ENCODE results near the gene ARHGEF17. TPM values are rescaled to one million over a fixed set of nuclear protein-coding genes. Genes with fewer than 3 reads are reported as not detected.

The ARHGEF17 gene
- total RNA-seq, 2 experiments from 2014 or later, result 0.05 TPM

- Mint-ChIP-seq H3K4me1 (peaks cover 9% of the 10 kb centered on the region), H3K9me3 (no peaks in the 10 kb centered on the region), H3K4me3 (no peak overlapping the region), H3K36me3 (ENCODE audit: low read depth) (no peaks in the 10 kb centered on the region), H3K27ac (no peak overlapping the region), H3K27me3 (peaks cover 15% of the 10 kb centered on the region)
- no peak for DNase-seq
- CTCF ChIA-PET, result interaction anchor here (0.8 to 2.5 kb wide), 4 partner anchors 17 to 36 kb away, joined by 3 to 7 read pairs (median 4); no protein-coding TSS in a partner anchor
- POLR2A ChIA-PET, result no interaction called here
Observed at GRCh38 chr11:73314117-73314961, 6.3 kb downstream of the ARHGEF17 start.

DNA sequence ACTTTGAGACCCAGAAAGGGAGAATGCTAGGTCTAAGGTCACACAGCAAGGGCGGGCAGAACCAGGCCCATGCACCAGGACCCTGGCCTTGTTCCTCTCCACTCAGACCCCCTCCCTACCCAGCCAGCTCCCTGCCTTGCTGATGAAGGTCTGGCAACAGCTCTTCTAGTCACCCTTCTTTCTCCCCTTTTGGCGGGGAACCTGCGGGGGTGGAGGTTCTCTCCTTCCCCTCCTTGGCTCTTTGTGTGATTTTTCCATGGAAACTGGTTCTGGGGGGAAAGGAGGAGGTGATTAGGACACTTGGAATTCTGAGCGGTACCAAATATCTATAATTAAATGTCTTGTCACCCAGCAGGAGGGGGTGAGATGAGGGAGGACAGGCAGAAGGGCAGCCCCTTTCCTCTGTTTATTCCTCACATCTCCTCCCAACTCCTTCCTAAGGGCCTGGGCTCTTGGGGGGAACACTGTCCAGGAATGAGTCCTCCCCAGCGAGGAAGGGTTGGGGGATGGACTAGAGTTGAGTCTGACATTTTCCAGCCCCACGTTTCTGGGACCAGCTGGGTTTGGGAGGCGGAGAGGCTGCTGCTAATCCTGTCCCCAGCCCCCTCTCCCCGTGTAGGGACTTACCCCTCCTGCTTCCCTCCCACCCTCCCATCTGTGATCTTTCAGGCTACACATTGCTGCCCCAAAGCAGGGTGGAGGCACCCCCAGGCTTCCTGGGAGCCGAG is 7.4 kb downstream of the ARHGEF17 start:
- POLR2A ChIA-PET, result no interaction called here
- H3K9me3 Mint-ChIP-seq, result no peaks in the 10 kb centered on the region
- no peak for DNase-seq
- peaks cover 9% of the 10 kb centered on the region for H3K4me1 Mint-ChIP-seq
- CTCF ChIA-PET, result interaction anchor here (0.8 to 2.5 kb wide), 3 partner anchors 9 to 35 kb away, joined by 3 to 7 read pairs (median 3); no protein-coding TSS in a partner anchor
- H3K4me3 Mint-ChIP-seq, result no peak overlapping the region
- H3K27ac Mint-ChIP-seq, result no peak overlapping the region
- H3K27me3 Mint-ChIP-seq, result peaks cover 5% of the 10 kb centered on the region
- no peaks in the 10 kb centered on the region for H3K36me3 Mint-ChIP-seq (ENCODE audit: low read depth)

GRCh38 chr11:73316422-73316821 is 8.3 kb downstream of the ARHGEF17 start:
- Mint-ChIP-seq H3K27me3 (peaks cover 4% of the 10 kb centered on the region), H3K27ac (no peak overlapping the region), H3K4me3 (no peak overlapping the region), H3K36me3 (ENCODE audit: low read depth) (no peaks in the 10 kb centered on the region), H3K4me1 (peaks cover 9% of the 10 kb centered on the region), H3K9me3 (no peaks in the 10 kb centered on the region)
- ChIA-PET CTCF (interaction anchor here (1.1 kb wide), 1 partner anchor 10 kb away, joined by 3 read pairs; no protein-coding TSS in a partner anchor), POLR2A (no interaction called here)
- DNase-seq, result no peak

GRCh38 chr11:73317373-73317772 is 9.3 kb downstream of the ARHGEF17 start:
- no peaks in the 10 kb centered on the region for H3K36me3 Mint-ChIP-seq (ENCODE audit: low read depth)
- peaks cover 3% of the 10 kb centered on the region for H3K27me3 Mint-ChIP-seq
- no peak overlapping the region for H3K27ac Mint-ChIP-seq
- peaks cover 9% of the 10 kb centered on the region for H3K4me1 Mint-ChIP-seq
- ChIA-PET POLR2A (interaction anchor here (0.9 kb wide), 1 partner anchor 10 kb away, joined by 3 read pairs; no protein-coding TSS in a partner anchor), CTCF (no interaction called here)
- H3K9me3 Mint-ChIP-seq, result no peaks in the 10 kb centered on the region
- H3K4me3 Mint-ChIP-seq, result no peak overlapping the region
- DNase-seq, result no peak

DNA sequence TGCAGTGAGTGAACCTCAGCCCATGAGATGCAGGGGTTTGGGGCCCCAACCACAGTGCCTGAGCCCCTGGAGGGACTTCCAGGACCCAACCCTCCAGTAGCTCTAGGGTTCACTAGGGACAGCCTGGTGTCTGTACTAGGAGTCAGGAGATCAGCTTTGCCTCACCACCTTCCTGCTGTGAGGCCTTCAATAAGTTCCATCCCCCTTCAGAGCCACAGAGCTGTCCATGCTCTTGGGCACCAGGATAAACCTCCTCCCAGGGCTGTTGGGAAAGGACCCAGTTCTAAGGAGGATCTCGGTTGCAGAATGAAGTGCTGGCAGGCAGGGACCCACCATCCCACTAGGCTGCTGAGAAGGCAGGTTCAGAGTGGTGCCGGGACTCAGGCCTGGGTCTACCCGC is 9.7 kb downstream of the ARHGEF17 start:
- H3K4me1 Mint-ChIP-seq, result peaks cover 9% of the 10 kb centered on the region
- peaks cover 3% of the 10 kb centered on the region for H3K27me3 Mint-ChIP-seq
- no peaks in the 10 kb centered on the region for H3K36me3 Mint-ChIP-seq (ENCODE audit: low read depth)
- no peak overlapping the region for H3K27ac Mint-ChIP-seq
- no peaks in the 10 kb centered on the region for H3K9me3 Mint-ChIP-seq
- no peak overlapping the region for H3K4me3 Mint-ChIP-seq
- POLR2A ChIA-PET, result interaction anchor here (0.9 kb wide), 1 partner anchor 11 kb away, joined by 3 read pairs; no protein-coding TSS in a partner anchor
- no peak for DNase-seq
- CTCF ChIA-PET, result no interaction called here

GRCh38 chr11:73318501-73319011 is 10.5 kb downstream of the ARHGEF17 start:
- Mint-ChIP-seq H3K27ac (no peak overlapping the region), H3K4me1 (peaks cover 7% of the 10 kb centered on the region), H3K27me3 (peaks cover 3% of the 10 kb centered on the region), H3K4me3 (no peak overlapping the region), H3K36me3 (ENCODE audit: low read depth) (no peaks in the 10 kb centered on the region), H3K9me3 (no peaks in the 10 kb centered on the region)
- no peak for DNase-seq
- POLR2A ChIA-PET, result no interaction called here
- CTCF ChIA-PET, result no interaction called here

DNA sequence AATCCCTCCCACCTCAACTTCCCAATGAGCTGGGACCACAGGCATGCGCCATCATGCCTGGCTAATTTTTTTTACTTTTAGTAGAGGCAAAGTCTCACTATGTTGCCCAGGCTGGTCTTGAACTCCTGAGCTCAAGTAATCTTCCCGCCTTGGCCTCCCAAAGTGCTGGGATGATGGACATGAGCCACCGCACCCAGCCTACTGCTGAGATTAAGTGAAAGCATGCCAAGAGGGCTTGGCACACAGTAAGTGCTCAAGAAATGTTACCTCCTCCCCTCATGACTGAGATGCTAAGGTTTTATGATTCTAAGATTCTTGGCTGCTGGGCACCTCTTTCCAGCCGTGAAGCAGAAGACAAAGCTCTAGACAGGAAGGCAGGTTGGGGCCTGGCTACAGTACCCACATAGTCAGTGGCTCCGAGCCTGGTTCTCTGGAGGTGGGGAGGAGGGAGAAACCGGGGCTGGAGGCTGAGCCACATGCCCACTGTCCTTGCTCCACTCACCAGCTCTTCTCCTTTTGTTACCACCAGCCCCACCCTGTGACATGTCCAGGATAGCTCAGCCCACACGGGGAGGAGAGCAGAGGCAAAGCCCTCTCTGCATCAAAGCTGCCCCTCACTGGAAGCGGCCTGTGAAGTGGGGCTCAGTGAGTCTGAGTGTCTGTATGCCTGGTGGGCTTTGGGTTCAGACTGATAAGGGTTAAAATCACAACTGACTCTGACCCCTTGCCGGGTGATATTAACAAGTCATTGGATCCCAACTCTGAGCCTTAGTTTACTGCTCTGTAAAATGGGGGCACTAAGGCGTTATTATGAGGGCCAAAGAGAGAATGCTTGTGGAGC is 12.9 kb downstream of the ARHGEF17 start:
- no peaks in the 10 kb centered on the region for H3K36me3 Mint-ChIP-seq (ENCODE audit: low read depth)
- CTCF ChIA-PET, result interaction anchor here (3.0 kb wide), 1 partner anchor 14 kb away, joined by 9 read pairs; no protein-coding TSS in a partner anchor
- H3K4me3 Mint-ChIP-seq, result no peak overlapping the region
- POLR2A ChIA-PET, result interaction anchor here (0.6 kb wide), 1 partner anchor 949 kb away, joined by 3 read pairs; no protein-coding TSS in a partner anchor
- peaks cover 3% of the 10 kb centered on the region for H3K27me3 Mint-ChIP-seq
- H3K4me1 Mint-ChIP-seq, result no peaks in the 10 kb centered on the region
- no peak for DNase-seq
- H3K9me3 Mint-ChIP-seq, result no peaks in the 10 kb centered on the region
- H3K27ac Mint-ChIP-seq, result no peak overlapping the region

DNA sequence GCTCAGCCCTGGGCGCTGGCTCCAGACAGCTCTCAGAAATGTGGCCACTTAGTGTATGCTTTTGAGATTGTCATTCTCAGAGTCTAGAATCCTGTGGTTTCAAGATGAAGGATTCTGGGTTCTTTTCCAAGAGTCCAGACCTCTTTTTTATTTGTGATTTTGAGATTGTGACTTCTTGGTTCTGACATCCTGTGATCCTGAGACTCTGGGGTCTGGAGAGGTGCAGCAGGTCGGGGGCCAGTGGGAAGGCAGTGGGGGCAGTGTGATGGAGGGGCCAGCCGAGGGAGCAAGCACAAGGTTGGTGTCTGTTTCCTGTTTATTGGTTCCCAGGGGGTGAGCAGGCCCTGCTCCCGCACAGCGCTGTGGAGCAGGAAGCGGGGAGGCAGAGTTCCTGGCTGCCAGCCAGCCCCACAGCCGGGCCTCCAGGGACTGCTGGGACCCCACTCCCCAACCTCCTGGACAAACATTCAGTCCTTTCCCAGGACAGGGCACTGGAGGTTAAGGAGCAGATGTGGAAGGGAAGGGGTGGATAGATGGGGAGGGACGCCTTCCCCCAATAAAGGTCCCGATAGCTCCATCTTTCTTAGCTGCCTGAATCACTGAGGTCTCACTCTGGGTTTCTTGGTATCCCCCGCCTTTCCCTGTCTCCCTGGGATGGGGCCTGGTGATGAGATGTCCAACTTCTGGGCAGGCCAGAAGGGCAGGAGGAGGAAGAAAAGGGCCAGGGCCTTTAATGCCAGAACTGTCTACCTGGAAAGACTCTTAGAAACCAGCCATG is 13.7 kb downstream of the ARHGEF17 start:
- H3K9me3 Mint-ChIP-seq, result no peaks in the 10 kb centered on the region
- ChIA-PET CTCF (interaction anchor here (3.0 kb wide), 1 partner anchor 13 kb away, joined by 9 read pairs; no protein-coding TSS in a partner anchor), POLR2A (no interaction called here)
- no peak overlapping the region for H3K4me3 Mint-ChIP-seq
- H3K27ac Mint-ChIP-seq, result peak overlapping the region; percentile 40
- no peaks in the 10 kb centered on the region for H3K36me3 Mint-ChIP-seq (ENCODE audit: low read depth)
- no peaks in the 10 kb centered on the region for H3K4me1 Mint-ChIP-seq
- no peak for DNase-seq
- H3K27me3 Mint-ChIP-seq, result no peaks in the 10 kb centered on the region

- Mint-ChIP-seq H3K27ac (no peak overlapping the region), H3K9me3 (no peaks in the 10 kb centered on the region), H3K4me3 (no peak overlapping the region), H3K36me3 (ENCODE audit: low read depth) (no peaks in the 10 kb centered on the region), H3K27me3 (no peaks in the 10 kb centered on the region), H3K4me1 (no peaks in the 10 kb centered on the region)
- no peak for DNase-seq
- CTCF ChIA-PET, result interaction anchor here (3.0 kb wide), 1 partner anchor 12 kb away, joined by 9 read pairs; no protein-coding TSS in a partner anchor
- POLR2A ChIA-PET, result no interaction called here
Observed at GRCh38 chr11:73322382-73323306, 14.6 kb downstream of the ARHGEF17 start.

DNA sequence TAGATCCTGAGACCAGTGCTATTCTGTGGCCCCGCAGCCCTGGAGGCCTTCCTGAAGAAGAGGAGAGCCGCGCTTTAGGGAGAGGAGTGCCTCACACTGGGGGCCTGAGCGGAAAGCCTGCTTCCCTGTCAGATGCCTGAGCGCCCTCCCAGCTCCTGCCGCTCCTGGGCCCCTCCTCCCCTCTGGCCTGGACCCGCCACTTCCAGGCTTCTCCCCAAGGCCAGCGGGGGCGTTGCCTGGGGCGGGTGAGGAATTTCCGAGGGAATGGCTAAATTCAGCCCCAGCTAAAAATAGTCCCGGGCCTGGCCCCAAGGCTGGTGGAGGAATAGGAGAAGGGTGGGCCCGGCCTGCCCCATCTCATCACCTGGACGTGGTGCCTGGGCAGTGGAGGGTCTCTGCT is 15.4 kb downstream of the ARHGEF17 start:
- Mint-ChIP-seq H3K27me3 (no peaks in the 10 kb centered on the region), H3K4me3 (no peak overlapping the region), H3K4me1 (no peaks in the 10 kb centered on the region), H3K36me3 (ENCODE audit: low read depth) (no peaks in the 10 kb centered on the region), H3K9me3 (no peaks in the 10 kb centered on the region), H3K27ac (no peak overlapping the region)
- POLR2A ChIA-PET, result no interaction called here
- CTCF ChIA-PET, result interaction anchor here (3.0 kb wide), 1 partner anchor 11 kb away, joined by 9 read pairs; no protein-coding TSS in a partner anchor
- DNase-seq, result no peak

DNA sequence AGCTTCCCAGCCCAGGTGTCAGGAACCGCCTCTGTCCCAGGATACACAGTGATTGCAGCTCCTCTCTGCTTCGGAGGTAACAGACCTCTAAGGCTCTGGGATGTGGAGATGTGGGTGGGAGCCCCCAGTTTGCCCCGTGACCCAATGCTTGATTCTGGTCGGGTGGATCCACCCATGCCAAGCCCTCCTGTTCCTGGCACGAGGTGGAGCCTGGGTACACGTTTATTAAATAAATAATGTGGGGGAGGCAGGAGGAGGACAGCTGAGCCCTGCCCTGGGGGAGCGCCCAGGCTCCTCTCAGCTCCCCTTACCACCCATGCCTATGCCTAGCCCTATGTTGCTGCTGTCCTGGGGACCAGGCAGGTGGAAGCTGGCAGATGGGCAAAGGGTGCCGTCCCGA is 16.0 kb downstream of the ARHGEF17 start:
- no peak overlapping the region for H3K4me3 Mint-ChIP-seq
- H3K27ac Mint-ChIP-seq, result no peak overlapping the region
- ChIA-PET CTCF (interaction anchor here (1.4 kb wide), 1 partner anchor 12 kb away, joined by 5 read pairs; no protein-coding TSS in a partner anchor), POLR2A (no interaction called here)
- no peaks in the 10 kb centered on the region for H3K4me1 Mint-ChIP-seq
- no peak for DNase-seq
- no peaks in the 10 kb centered on the region for H3K27me3 Mint-ChIP-seq
- no peaks in the 10 kb centered on the region for H3K9me3 Mint-ChIP-seq
- no peaks in the 10 kb centered on the region for H3K36me3 Mint-ChIP-seq (ENCODE audit: low read depth)

Data from activated CD4-positive, alpha-beta memory T cell treated with anti-CD3 and anti-CD28 coated beads, Interleukin-2, amount 10 ng/mL, durations not matched to agents 7 days and 5 days (primary cell).